GM21786 (cell line): ENCODE results near the gene ELL3.
"Not testable (repeated sequence)": the region's sequence is repeated elsewhere in the genome, so short reads cannot be mapped to it uniquely, and the experiment has no call there.

Experiments
- ATAC-seq: cut with Tn5 transposase; IDR thresholded peaks from one replicate; pipeline ENCODE4 v1.9.1; 2021; ENCODE audit not compliant: unreplicated experiment

The ELL3 gene, protein sequence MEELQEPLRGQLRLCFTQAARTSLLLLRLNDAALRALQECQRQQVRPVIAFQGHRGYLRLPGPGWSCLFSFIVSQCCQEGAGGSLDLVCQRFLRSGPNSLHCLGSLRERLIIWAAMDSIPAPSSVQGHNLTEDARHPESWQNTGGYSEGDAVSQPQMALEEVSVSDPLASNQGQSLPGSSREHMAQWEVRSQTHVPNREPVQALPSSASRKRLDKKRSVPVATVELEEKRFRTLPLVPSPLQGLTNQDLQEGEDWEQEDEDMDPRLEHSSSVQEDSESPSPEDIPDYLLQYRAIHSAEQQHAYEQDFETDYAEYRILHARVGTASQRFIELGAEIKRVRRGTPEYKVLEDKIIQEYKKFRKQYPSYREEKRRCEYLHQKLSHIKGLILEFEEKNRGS

GRCh38 chr15:43776718-43777266 lies at the start of gene ELL3:
Gene ELL3, minus strand, starts transcription at chr15:43776966. Its CDS starts 65 bp downstream, at chr15:43776901.
- ATAC-seq, result peak; percentile 35

DNA sequence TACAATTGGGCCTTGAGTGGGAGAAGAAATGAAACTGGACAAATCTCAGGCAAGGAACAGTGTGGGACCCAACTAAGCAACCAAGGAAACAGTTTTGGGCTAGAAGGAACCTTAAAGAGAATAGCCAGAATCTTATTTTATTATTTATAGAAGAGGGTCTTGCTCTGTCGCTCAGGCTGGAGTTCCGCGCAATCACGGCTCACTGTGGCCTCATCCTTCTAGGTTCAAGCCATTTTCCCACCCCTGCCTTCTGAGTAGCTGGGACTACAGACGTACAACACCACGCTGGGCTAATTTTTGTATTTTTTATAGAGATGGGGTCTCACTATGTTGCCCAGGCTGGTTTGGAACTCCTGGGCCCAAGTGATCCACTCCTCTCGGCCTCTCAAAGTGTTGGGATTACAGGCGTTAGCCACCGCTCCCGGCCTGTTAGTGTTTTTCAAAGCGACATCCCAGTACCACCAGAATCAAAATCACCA lies 49.3 kb upstream of the ELL3 start:
- ATAC-seq, result no peak

DNA sequence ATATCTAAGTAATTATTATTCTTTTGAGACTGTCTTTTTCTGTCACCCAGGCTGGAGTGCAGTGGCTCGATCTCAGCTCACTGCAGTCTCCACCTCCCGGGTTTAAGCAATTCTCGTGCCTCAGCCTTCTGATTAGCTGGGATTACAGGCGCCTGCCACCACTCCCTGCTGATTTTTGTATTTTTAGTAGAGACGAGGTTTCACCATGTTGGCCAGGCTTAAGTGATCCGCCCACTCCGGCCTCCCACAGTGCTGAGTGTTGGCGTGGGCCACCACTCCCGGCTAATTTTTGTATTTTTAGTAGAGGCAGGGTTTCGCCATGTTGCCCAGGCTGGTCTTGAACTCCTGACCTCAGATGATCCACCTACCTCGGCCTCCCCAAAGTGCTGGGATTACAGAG lies 48.5 kb upstream of the ELL3 start:
- ATAC-seq, result not testable (repeated sequence)

- ATAC-seq, result no peak
Measured at GRCh38 chr15:43824302-43825246, 47.8 kb upstream of the ELL3 start, which contains the start of gene MFAP1. Gene MFAP1, minus strand, starts transcription at chr15:43824690. Its CDS starts 121 bp downstream, at chr15:43824569.

- no peak for ATAC-seq
Measured at GRCh38 chr15:43821505-43821904, 44.7 kb upstream of the ELL3 start.

- not testable (repeated sequence) for ATAC-seq
Measured at GRCh38 chr15:43815064-43815463, 38.3 kb upstream of the ELL3 start.

DNA sequence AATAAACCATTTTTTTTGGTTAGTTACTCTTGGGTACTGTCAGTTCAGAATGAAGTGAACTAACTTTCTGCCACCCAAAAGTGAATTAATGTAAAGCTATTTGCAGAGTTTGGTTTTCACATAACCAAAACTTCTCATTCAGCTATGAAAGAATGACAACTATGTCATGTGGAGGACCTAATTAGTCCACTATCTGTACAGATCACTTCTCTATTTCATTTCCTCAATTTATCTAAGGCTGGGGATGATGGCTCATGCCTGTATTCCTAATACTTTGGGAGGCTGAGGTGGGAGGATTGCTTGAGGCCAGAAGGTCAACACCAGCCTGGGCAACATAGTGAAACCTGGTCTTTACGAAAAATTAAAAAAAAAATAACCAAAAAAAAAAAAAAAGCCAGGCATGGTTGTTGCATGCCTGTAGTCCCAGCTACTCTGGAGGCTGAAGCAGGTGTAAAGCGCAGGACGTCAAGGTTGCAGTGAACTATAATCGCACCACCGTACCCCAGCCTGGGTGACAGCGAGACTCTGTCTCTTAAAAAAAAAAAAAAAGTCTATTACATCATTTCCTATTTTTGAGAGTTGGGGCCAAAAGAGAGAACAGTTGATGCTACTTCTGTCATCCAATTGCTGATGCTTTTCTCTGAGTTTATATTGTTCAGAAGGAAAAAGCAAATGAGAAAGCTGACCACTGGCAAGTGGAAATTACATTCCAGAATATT lies 32.4 kb upstream of the ELL3 start:
- peak; percentile 77 for ATAC-seq

DNA sequence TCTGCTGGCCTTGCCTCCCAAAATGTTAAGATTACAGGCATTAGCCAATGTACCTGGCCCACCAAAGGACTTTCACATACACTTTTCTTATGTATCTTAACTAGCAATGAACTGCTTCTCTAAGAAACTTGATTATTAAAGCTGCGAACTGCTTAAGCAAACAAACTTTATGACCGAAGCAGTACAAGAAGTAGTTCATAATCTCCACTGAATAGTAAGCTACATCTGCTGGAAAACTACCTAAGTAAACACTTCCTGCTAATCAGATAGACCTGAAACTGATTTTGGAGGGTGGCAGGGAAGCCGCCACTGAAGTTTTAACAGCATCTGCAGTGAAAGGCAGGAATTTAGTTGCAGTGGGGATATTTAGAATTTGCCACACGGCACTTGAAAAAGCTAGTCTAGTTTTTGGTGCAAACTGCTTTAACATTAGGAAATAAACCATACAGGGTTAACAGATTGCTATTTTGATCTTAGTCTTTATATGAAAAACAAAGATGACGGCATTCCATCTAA lies 31.7 kb upstream of the ELL3 start:
- ATAC-seq, result no peak

DNA sequence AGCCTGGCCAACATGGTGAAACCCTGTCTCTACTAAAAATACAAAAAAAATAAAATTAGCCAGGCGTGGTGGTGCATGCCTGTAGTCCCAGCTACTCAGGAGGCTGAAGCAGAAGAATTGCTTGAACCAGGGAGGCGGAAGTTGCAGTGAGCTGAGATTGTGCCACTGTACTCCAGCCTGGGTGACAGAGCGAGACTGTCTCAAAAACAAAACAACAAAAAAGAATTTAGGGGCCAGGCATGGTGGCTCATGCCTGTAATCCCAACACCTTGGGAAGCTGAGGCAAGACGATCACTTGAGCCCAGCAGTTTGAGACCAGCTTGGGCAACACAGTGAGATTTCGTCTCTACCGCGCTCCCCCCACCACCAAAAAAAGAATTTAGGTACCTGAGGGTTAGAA lies 25.9 kb upstream of the ELL3 start:
- not testable (repeated sequence) for ATAC-seq

DNA sequence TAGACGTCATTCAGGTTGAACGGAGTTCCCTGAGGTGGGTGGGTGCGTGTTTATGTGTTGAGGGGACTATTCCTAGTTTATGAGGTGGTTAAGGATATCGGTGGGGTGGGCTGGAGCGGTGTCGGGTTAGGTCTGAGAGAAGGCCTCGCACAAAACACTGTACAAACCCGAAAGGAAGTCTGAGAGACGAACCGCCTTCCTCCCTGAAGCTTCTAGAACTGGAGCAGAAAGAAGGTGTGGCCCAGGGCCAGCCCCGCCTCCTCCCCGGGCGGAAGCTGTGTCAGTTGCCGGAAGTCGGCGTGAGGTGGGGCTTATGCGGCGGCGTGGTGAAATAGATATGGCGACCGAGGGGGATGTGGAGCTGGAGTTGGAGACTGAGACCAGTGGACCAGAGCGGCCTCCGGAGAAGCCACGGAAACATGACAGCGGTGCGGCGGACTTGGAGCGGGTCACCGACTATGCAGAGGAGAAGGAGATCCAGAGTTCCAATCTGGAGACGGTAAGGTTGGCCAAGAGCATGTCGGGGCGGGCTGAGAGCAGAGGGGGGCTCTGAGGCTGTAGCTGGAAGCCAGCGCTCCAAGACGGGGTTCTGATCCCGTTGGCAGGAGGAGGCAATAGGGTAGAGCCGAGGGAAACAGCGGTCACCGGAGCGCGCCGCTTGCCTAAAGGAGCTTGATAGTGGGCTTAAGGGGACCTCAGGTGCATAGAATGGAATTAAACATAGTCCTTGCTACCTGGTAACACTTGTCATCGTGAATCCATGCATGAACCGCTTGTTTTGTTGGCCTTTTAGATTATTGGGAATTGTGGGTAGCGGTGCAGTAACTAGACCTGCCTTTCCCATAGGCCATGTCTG lies 23.7 kb upstream of the ELL3 start, which contains the start of gene HYPK:
Gene HYPK (plus strand): TSS at position 314 of the 856 bp plus-strand sequence. CDS start 24 bp downstream, at position 338.
- peak; percentile 80 for ATAC-seq

DNA sequence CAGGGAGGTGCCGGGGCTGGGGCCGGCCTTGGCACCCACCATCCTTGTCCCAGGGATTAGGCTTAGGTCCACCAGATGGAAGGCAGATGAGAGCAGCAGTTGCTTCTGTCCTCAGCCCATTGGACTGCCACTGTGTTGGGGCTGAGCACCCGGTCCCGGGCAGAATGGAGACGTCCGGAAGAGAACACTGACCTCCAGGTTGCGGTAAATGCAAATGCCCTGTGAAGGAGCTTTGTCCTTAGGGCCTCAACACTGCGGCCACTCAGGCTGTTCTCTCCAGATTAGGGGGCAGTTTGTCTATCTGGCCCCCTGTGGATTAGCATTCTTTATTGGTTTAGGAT lies 23.1 kb upstream of the ELL3 start, which contains the start of gene SERINC4:
Gene SERINC4 (minus strand): TSS at position 276 of the 341 bp plus-strand sequence. CDS start 234 bp downstream, at position 42.
- ATAC-seq, result no peak

DNA sequence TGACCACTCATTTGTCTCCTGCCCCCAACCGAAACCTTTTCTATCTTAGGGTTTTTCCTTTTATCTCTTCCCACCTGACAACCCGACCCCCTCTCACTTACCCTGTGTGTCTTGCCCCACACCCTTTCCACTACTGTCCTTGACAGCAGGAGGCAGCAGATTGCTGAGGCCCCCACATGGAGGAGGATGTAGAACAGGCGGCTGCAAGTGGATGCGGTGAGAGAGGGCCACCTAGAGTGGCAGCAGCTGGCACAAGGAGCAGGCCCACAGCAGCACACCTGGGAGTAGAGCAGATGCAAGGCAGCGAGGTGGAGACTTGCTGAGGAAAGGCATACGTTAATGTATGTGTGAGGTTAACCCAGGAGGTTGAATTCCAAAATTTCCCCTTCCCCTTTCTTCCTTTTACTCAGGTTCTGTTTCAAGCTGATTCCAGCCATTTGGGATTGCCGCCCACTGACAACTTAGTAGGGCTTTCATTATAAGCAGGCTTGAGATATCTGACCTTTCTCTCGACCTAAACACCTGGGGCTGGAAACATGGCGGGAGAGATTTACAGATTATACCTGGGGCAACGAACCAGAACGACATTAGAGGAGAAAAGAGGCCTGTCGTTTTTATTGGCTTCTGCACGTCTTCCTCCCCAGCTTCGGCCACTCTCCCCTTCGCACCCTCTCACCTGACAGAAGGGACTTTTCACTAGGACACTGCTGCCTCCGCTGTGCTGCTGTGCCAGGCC lies 22.6 kb upstream of the ELL3 start:
- no peak for ATAC-seq

- no peak for ATAC-seq
Measured at GRCh38 chr15:43796566-43796965, 19.8 kb upstream of the ELL3 start.

- ATAC-seq, result no peak
Measured at GRCh38 chr15:43795997-43796396, 19.2 kb upstream of the ELL3 start.

DNA sequence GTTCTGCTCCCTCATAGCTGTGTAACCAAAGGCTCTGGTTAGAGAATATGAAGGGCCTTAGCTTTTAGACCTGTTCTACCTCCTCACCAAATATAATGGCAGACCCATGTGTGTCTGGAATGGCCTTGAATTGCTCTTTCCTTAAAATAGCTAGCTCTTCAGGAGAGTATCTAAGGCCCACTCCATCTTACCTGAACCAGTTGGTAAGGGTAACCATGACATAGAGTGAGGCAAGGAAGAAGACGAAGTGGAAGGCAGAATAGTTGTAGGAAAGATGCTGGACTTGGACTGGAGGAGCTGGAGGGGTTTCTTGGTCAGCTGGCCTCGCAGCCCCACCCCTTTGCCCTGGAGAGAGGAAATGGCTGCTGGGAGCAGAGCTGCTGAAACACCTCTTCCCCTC lies 18.4 kb upstream of the ELL3 start:
- no peak for ATAC-seq

DNA sequence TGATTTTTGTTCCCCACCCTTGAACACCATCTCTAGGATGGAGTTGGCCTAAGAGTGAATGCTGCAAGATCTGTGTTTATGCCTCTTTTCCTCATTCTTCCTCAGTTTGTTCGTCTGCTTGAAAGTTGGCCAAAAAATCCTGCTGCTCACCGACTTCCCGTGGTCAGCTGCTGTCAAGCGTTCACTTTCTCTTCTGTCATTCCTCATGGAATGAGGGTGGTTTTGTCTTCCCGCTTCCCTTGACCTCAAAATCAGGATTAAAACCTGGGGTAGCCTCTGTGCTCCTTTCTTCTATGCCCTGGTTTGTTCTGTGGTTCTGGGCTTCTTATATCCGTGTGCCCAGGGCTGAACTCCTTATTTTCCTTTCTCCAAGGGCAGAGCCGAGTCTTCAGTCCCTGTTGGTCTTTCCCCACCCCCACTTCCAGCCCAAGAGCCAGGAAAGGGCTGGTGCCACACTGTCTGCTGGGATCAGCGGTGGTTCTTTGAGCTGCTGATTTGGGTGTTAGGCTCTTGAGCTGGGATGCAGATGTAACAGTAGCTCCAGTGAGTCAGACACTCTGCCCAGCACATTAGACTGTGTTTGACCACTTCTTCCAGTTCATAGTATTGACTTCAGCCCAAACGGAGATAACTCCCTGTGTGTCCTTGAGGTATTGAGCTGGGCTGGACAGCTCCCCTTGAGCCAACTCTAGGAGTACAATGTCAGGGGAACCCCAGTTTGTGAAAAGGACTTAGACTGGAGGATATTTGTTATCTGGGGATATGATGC lies 17.7 kb upstream of the ELL3 start:
- no peak for ATAC-seq

DNA sequence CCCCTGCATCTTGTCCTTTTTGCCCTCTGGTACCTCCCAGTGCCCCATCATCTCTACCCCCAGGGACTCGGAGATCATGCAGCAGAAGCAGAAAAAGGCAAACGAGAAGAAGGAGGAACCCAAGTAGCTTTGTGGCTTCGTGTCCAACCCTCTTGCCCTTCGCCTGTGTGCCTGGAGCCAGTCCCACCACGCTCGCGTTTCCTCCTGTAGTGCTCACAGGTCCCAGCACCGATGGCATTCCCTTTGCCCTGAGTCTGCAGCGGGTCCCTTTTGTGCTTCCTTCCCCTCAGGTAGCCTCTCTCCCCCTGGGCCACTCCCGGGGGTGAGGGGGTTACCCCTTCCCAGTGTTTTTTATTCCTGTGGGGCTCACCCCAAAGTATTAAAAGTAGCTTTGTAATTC lies 16.9 kb upstream of the ELL3 start:
- ATAC-seq, result no peak
